ENCODE data around the gene TLCD1. TPM values are rescaled to one million over a fixed set of nuclear protein-coding genes. Genes with fewer than 3 reads are reported as not detected.

The TLCD1 gene
- total RNA-seq, 1 donor from 2014 or later: 3.8 TPM

GRCh38 chr17:28700830-28701492 lies 25.1 kb downstream of the TLCD1 start:
- no peaks in the 10 kb centered on the region for H3K9me3 Mint-ChIP-seq (ENCODE audit: unreplicated experiment)
- no peaks in the 10 kb centered on the region for H3K27me3 Mint-ChIP-seq (ENCODE audit: unreplicated experiment)
- TF ChIP-seq CTCF (IDR thresholded peaks at IDR 0.05): no peak
- DNase-seq (ENCODE audit: extremely low spot score, unreplicated experiment): no peak
- H3K27ac Mint-ChIP-seq (ENCODE audit: unreplicated experiment): no peak overlapping the region
- no peak overlapping the region for H3K4me3 Mint-ChIP-seq (ENCODE audit: unreplicated experiment)
- no peaks in the 10 kb centered on the region for H3K4me1 Mint-ChIP-seq (ENCODE audit: unreplicated experiment)
- peaks cover 29% of the 10 kb centered on the region for H3K36me3 Mint-ChIP-seq (ENCODE audit: unreplicated experiment)

GRCh38 chr17:28700278-28700677 lies 25.8 kb downstream of the TLCD1 start:
- no peaks in the 10 kb centered on the region for H3K27me3 Mint-ChIP-seq (ENCODE audit: unreplicated experiment)
- DNase-seq (ENCODE audit: extremely low spot score, unreplicated experiment): no peak
- H3K9me3 Mint-ChIP-seq (ENCODE audit: unreplicated experiment): no peaks in the 10 kb centered on the region
- no peak for TF ChIP-seq CTCF (IDR thresholded peaks at IDR 0.05)
- H3K36me3 Mint-ChIP-seq (ENCODE audit: unreplicated experiment): peaks cover 29% of the 10 kb centered on the region
- no peak overlapping the region for H3K4me3 Mint-ChIP-seq (ENCODE audit: unreplicated experiment)
- no peak overlapping the region for H3K27ac Mint-ChIP-seq (ENCODE audit: unreplicated experiment)
- H3K4me1 Mint-ChIP-seq (ENCODE audit: unreplicated experiment): no peaks in the 10 kb centered on the region

DNA sequence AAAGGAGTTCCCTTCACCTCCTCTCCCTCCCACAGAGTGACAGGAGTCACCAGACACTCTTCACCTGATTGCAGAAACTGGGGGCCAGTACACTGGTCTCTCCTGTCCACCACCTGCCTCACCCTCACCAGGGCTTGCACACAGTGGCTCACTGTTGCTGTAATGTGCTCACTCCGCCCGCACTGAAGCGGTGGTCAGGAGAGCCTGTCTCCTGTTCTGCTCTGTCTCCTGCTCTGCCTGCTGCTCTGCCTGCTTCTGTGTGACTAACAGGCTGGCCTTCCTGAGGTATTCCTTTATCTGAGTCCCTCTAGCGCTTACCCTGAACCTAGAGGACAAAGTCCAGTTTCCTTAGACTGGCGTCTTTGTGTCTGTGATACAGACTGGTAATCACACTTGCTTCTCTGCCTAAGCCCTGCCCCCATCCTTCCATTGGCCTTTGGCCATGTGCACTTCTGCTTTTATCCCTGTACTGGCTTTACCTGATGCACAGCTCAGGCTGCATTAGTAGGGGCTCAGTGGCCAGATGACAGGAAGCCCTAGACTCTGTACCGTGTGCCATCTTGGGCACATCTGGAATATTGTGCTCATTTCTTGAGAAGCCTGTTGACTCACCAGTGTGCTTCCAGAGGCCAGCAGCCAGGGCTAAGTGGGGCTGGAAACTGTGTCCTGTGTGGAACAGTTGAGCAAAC lies 27.6 kb downstream of the TLCD1 start:
- DNase-seq (ENCODE audit: extremely low spot score, unreplicated experiment): no peak
- Mint-ChIP-seq H3K27ac (ENCODE audit: unreplicated experiment) (no peak overlapping the region), H3K4me1 (ENCODE audit: unreplicated experiment) (no peaks in the 10 kb centered on the region), H3K4me3 (ENCODE audit: unreplicated experiment) (no peak overlapping the region), H3K36me3 (ENCODE audit: unreplicated experiment) (peaks cover 37% of the 10 kb centered on the region), H3K27me3 (ENCODE audit: unreplicated experiment) (no peaks in the 10 kb centered on the region), H3K9me3 (ENCODE audit: unreplicated experiment) (no peaks in the 10 kb centered on the region)
- TF ChIP-seq CTCF (IDR thresholded peaks at IDR 0.05): no peak

GRCh38 chr17:28693869-28694268 lies 32.2 kb downstream of the TLCD1 start:
- H3K9me3 Mint-ChIP-seq (ENCODE audit: unreplicated experiment): no peaks in the 10 kb centered on the region
- TF ChIP-seq CTCF (IDR thresholded peaks at IDR 0.05): no peak
- H3K4me1 Mint-ChIP-seq (ENCODE audit: unreplicated experiment): no peaks in the 10 kb centered on the region
- peaks cover 40% of the 10 kb centered on the region for H3K36me3 Mint-ChIP-seq (ENCODE audit: unreplicated experiment)
- no peak overlapping the region for H3K4me3 Mint-ChIP-seq (ENCODE audit: unreplicated experiment)
- no peaks in the 10 kb centered on the region for H3K27me3 Mint-ChIP-seq (ENCODE audit: unreplicated experiment)
- no peak for DNase-seq (ENCODE audit: extremely low spot score, unreplicated experiment)
- H3K27ac Mint-ChIP-seq (ENCODE audit: unreplicated experiment): no peak overlapping the region

GRCh38 chr17:28689011-28689410 lies 37.0 kb downstream of the TLCD1 start:
- DNase-seq (ENCODE audit: extremely low spot score, unreplicated experiment): no peak

More at GRCh38 chr17:28689011-28689410, 37.0 kb downstream of the TLCD1 start:
- no peak overlapping the region for H3K27ac Mint-ChIP-seq (ENCODE audit: unreplicated experiment)
- no peaks in the 10 kb centered on the region for H3K4me1 Mint-ChIP-seq (ENCODE audit: unreplicated experiment)
- TF ChIP-seq CTCF (IDR thresholded peaks at IDR 0.05): no peak
- H3K4me3 Mint-ChIP-seq (ENCODE audit: unreplicated experiment): no peak overlapping the region
- H3K36me3 Mint-ChIP-seq (ENCODE audit: unreplicated experiment): peaks cover 67% of the 10 kb centered on the region
- no peaks in the 10 kb centered on the region for H3K9me3 Mint-ChIP-seq (ENCODE audit: unreplicated experiment)
- H3K27me3 Mint-ChIP-seq (ENCODE audit: unreplicated experiment): no peaks in the 10 kb centered on the region
